ENCODE results near the gene ZFP92.
"Not testable (repeated sequence)": the region's sequence is repeated elsewhere in the genome, so short reads cannot be mapped to it uniquely, and the experiment has no call there.

ZFP92 gene

GRCh38 chrX:153411255-153411987, at the start of gene ZFP92:
Gene ZFP92 (plus strand): TSS chrX:153411472. CDS start chrX:153418323, 6,851 bp downstream.
- peak; percentile 36 for DNase-seq

GRCh38 chrX:153361781-153362397, 49.4 kb upstream of the ZFP92 start:
- no peak for DNase-seq

- DNase-seq: peak; percentile 30
Measured at GRCh38 chrX:153365670-153366069, 45.6 kb upstream of the ZFP92 start.

- DNase-seq: no peak
Measured at GRCh38 chrX:153366119-153366518, 45.2 kb upstream of the ZFP92 start.

- no peak for DNase-seq
Measured at GRCh38 chrX:153366878-153367538, 44.3 kb upstream of the ZFP92 start.

GRCh38 chrX:153370293-153371055, 40.8 kb upstream of the ZFP92 start:
- peak; percentile 41 for DNase-seq

- no peak for DNase-seq
Measured at GRCh38 chrX:153371256-153371655, 40.0 kb upstream of the ZFP92 start.

- DNase-seq: no peak
Measured at GRCh38 chrX:153372949-153373348, 38.3 kb upstream of the ZFP92 start.

GRCh38 chrX:153374426-153374825, 36.8 kb upstream of the ZFP92 start:
- no peak for DNase-seq

GRCh38 chrX:153375571-153375970, 35.7 kb upstream of the ZFP92 start:
- DNase-seq: no peak

- no peak for DNase-seq
Measured at GRCh38 chrX:153377727-153378126, 33.5 kb upstream of the ZFP92 start.

- DNase-seq: no peak
Measured at GRCh38 chrX:153378607-153379006, 32.7 kb upstream of the ZFP92 start.

GRCh38 chrX:153379508-153379907, 31.8 kb upstream of the ZFP92 start:
- no peak for DNase-seq

GRCh38 chrX:153379971-153380581, 31.2 kb upstream of the ZFP92 start:
- DNase-seq: no peak

GRCh38 chrX:153380691-153381090, 30.6 kb upstream of the ZFP92 start:
- no peak for DNase-seq

GRCh38 chrX:153381684-153382532, 29.4 kb upstream of the ZFP92 start:
- peak; percentile 25 for DNase-seq

GRCh38 chrX:153382563-153383482, 28.4 kb upstream of the ZFP92 start:
- DNase-seq: no peak

GRCh38 chrX:153384390-153384789, 26.9 kb upstream of the ZFP92 start:
- no peak for DNase-seq

- not testable (repeated sequence) for DNase-seq
Measured at GRCh38 chrX:153384973-153385372, 26.3 kb upstream of the ZFP92 start.

- no peak for DNase-seq
Measured at GRCh38 chrX:153386097-153386496, 25.2 kb upstream of the ZFP92 start.

- no peak for DNase-seq
Measured at GRCh38 chrX:153387345-153387744, 23.9 kb upstream of the ZFP92 start.
